Stimulated activated CD8-positive, alpha-beta memory T cell treated with anti-CD3 and anti-CD28 coated beads, Interleukin-7, amount 100 ng/mL, for 24 hours (primary cell): Measurements from ENCODE around the gene PAFAH1B1.

ENCODE experiments used
- DNase-seq: peaks from one replicate; pipeline ENCODE4 v3.0.0-alpha.2; 2020; ENCODE audit warnings: low read depth

Gene PAFAH1B1

GRCh38 chr17:2719861-2720260 lies 126.4 kb downstream of the PAFAH1B1 start:
- DNase-seq: no peak

GRCh38 chr17:2721603-2722002 lies 128.1 kb downstream of the PAFAH1B1 start:
- no peak for DNase-seq

- DNase-seq: no peak
Measured at GRCh38 chr17:2722611-2723010, 129.2 kb downstream of the PAFAH1B1 start.

- DNase-seq: no peak
Measured at GRCh38 chr17:2723505-2723996, 130.1 kb downstream of the PAFAH1B1 start.

GRCh38 chr17:2723997-2724783 lies 130.7 kb downstream of the PAFAH1B1 start:
- no peak for DNase-seq

GRCh38 chr17:2724784-2725164 lies 131.3 kb downstream of the PAFAH1B1 start:
- no peak for DNase-seq

- no peak for DNase-seq
Measured at GRCh38 chr17:2730764-2731353, 137.4 kb downstream of the PAFAH1B1 start.

GRCh38 chr17:2731807-2732206 lies 138.4 kb downstream of the PAFAH1B1 start:
- DNase-seq: no peak

- no peak for DNase-seq
Measured at GRCh38 chr17:2734939-2735338, 141.5 kb downstream of the PAFAH1B1 start.
